ENCODE results near the gene CSPG5. TPM values are rescaled to one million over a fixed set of nuclear protein-coding genes. Genes with fewer than 3 reads are reported as not detected.
A peak's percentile ranks its signal among the peaks of the same experiment; 100 is the strongest.

The CSPG5 gene
- total RNA-seq, 4 donors from 2014 or later = 0.47 to 4.7 (median 1.2) TPM

DNA sequence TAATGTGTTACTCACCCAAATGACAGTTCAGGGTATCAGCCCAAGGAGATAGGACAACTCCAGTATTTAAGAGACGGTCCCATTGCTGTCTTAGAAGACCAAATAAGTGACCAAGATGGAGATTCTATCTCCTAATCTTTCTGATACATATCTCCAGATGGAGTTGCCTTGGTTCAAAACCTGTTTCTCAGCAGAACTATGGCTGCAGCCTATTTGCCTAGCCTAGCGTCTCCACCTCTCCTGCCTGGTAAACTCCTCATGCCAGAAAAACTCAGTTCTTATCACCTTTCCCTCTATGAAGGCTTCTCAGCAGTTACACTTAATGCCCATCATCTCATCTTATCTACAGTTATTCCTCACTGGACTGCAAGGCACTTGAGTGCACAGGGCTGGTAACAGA is 1.2 kb upstream of the CSPG5 start:
- no peak for DNase-seq (ENCODE audit: low spot score)
- TF ChIP-seq, protein P1, sequence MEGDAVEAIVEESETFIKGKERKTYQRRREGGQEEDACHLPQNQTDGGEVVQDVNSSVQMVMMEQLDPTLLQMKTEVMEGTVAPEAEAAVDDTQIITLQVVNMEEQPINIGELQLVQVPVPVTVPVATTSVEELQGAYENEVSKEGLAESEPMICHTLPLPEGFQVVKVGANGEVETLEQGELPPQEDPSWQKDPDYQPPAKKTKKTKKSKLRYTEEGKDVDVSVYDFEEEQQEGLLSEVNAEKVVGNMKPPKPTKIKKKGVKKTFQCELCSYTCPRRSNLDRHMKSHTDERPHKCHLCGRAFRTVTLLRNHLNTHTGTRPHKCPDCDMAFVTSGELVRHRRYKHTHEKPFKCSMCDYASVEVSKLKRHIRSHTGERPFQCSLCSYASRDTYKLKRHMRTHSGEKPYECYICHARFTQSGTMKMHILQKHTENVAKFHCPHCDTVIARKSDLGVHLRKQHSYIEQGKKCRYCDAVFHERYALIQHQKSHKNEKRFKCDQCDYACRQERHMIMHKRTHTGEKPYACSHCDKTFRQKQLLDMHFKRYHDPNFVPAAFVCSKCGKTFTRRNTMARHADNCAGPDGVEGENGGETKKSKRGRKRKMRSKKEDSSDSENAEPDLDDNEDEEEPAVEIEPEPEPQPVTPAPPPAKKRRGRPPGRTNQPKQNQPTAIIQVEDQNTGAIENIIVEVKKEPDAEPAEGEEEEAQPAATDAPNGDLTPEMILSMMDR (IDR thresholded peaks at IDR 0.05) = no peak
- no peak for ATAC-seq (ENCODE audit: low FRiP score)

- DNase-seq (ENCODE audit: low spot score) (no peak), ATAC-seq (ENCODE audit: low FRiP score) (peak; percentile 65)
- TF ChIP-seq, protein P1 (IDR thresholded peaks at IDR 0.05) = no peak
Measured at GRCh38 chr3:47578119-47578632, 489 bp downstream of the CSPG5 start.

GRCh38 chr3:47577583-47578118 is 1.0 kb downstream of the CSPG5 start:
- no peak for DNase-seq (ENCODE audit: low spot score)
- TF ChIP-seq, protein P1 (IDR thresholded peaks at IDR 0.05) = no peak
- peak; percentile 78 for ATAC-seq (ENCODE audit: low FRiP score)

DNA sequence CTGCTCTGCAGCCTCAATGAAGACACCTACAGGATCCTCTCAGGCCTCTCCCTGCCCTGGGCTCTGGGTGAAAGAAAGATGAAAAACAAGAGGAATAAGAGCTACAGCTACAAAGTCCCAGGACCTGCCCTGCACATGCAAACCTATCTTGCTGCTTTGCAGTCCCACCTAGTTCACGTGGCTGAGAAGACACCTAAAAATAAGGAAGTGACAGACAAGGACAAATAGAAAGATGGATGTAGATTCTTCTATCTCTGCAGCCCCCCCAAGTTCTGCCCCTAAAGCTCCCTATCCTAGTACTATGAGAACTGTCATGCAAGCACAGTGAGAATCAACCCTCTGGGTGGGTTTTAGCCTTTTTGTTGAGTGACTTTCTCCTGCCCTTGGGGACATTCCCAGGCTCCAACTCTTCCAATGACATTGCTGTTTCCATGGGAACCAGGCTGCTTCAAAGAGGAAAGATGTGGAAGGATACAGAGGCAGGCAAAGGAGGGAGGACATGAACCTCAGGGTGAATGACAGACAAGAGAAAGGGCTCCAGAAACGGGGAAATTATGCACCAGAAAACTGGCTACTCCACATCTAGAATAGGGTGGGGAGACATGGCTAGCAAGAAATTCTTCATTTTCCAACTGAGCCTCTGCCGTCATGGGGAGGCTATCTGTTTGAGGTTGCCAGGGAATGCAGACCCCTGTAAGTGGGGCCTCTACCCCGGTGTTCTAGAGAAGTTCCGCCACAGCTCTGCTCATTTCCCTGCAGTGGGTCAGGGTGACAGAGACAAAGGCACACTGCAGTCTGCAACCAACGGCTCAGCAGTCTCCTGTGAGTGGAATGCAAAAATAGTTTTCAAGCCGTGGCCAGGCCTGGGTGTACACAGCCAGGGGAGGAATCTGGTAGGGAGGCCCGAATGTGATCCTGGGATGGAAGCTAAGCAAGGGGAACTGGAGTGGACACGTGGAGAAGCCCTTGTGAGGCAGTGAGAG is 5.2 kb downstream of the CSPG5 start:
- ATAC-seq (ENCODE audit: low FRiP score) = no peak
- no peak for DNase-seq (ENCODE audit: low spot score)
- TF ChIP-seq, protein P1 (IDR thresholded peaks at IDR 0.05) = no peak

GRCh38 chr3:47571391-47572175 is 7.1 kb downstream of the CSPG5 start:
- ATAC-seq (ENCODE audit: low FRiP score) (peak; percentile 10), DNase-seq (ENCODE audit: low spot score) (no peak)
- TF ChIP-seq, protein P1 (IDR thresholded peaks at IDR 0.05) = no peak

GRCh38 chr3:47568901-47569300 is 9.8 kb downstream of the CSPG5 start:
- no peak for ATAC-seq (ENCODE audit: low FRiP score)
- DNase-seq (ENCODE audit: low spot score) = no peak
- TF ChIP-seq, protein P1 (IDR thresholded peaks at IDR 0.05) = no peak

Data from omental fat pad (tissue), 4 donors.